HG03064 (cell line): Measurements from ENCODE around the gene COMT.
"Not testable (repeated sequence)": the region's sequence is repeated elsewhere in the genome, so short reads cannot be mapped to it uniquely, and the experiment has no call there.

Experiments
- ATAC-seq: cut with Tn5 transposase; IDR thresholded peaks from one replicate; pipeline ENCODE4 v1.9.1; 2021; ENCODE audit warnings: low read depth; ENCODE audit not compliant: unreplicated experiment

COMT gene

GRCh38 chr22:19906864-19907263 is 34.7 kb upstream of the COMT start:
- ATAC-seq, result not testable (repeated sequence)

GRCh38 chr22:19907902-19908301 is 33.7 kb upstream of the COMT start:
- ATAC-seq, result not testable (repeated sequence)

DNA sequence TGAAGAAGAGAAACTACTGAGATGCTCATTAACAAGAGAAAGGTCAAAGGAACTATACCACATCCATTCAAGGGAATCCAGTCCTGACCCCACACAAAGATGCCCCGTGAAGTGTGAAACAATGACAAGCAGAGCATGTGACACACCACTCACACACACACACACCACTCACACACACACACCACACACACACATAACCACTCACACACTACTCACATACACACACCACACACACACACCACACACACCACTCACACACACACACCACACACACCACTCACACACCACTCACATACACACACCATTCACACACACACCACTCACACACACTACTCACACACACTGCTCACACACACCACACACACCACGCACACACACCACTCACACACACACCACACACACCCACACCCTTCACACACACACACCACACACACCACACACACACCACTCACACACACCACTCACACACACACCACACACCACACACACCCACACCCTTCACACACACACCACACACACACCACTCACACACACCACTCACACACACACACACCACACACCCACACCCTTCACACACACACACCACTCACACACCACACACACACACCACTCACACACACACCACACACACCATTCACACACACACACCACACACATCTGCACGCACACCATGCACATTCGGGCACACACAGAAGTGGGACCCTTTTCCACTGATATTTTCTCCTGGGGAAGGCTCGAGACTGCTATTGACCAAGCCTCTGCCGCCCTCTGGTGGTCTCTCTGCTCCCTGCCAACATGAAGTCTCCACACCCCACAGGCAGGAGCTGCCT is 32.0 kb upstream of the COMT start:
- no peak for ATAC-seq

GRCh38 chr22:19910180-19910744 is 31.3 kb upstream of the COMT start:
- ATAC-seq, result no peak

- no peak for ATAC-seq
Measured at GRCh38 chr22:19911540-19912270, 29.9 kb upstream of the COMT start.

GRCh38 chr22:19912271-19912999 is 29.1 kb upstream of the COMT start:
- ATAC-seq, result no peak

- no peak for ATAC-seq
Measured at GRCh38 chr22:19913337-19913936, 28.1 kb upstream of the COMT start.

DNA sequence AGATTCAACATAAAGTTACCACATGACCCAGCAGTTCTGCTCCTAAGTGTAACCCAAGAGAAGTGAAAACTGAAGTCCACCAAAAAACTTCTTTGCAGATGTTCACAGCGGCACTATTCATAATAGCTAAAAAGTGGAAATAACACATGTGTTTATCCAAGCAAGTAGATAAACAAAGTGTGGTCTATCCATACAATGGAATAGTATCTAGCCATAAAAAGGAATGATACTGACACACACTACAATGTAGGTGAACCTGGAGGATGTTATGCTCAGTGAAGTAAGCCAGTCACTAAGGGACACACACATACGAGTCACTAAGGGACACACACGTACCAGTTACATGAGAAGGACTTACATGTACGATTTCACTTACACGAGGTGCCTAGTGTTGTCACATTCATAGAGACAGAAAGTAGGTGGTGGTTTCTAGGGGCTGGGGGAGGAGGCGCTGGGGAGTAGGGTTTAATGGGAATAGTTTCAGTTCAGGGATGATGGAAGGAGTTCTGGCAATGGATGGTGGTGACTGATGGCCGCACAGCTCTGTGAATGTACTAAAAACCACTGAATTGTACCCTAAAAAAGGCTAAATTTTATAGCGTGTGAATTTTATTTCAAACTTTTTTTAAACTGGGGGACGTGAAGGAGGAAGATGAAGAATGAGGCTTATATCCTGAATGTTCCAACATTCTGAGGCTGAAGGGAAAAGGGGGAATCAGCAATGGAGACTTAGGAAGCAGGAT is 27.2 kb upstream of the COMT start:
- no peak for ATAC-seq

DNA sequence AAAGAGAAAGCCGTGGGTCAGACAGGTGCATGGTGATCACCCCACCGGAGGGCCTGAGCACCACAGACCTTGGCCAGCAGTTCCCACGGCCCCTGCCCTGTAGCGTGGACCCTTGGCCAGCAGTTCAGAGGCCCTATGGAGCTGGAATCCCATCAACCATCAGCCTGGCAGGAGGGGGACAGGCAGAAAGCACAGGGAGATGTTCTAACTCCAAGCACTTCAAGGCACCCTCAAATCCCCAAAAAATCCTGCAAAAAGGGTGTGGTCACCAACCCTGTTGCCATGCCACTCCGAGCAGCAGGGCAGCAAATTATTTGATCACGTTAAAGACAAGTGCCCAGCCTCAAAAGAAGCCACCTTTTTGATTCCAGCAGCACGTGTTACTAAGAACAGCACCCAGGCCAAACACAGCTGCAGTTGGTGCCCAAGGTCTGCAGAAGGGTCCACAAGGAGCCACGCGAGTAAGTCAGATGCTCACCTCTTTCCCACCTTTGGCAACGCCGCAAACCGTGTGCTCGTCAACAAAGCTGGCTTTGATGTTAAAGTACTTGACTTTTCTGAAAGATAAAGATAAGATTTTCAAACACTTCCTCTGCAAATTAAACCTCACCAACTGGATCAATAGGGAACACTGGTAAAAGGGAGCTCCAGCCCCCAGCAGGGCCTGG is 26.2 kb upstream of the COMT start:
- ATAC-seq, result no peak

DNA sequence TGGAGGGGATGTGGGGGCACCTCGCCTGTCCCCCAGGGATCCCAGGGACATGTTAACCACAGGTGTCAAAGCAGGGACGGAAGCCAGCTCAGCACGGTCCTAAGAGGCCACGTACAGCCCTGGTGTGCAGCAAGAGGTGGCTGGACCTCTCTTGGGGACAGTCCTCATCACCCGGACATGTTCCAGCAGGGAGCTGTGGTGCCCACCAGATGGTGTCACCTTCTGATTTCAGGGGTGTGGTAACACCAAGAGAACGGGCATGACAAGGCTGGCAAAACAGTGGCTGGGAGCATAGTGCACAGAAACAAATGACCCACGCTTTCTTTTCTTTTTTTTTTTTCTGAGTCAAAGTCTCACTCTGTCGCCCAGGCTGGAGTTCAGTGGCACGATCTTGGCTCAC is 25.6 kb upstream of the COMT start:
- no peak for ATAC-seq

DNA sequence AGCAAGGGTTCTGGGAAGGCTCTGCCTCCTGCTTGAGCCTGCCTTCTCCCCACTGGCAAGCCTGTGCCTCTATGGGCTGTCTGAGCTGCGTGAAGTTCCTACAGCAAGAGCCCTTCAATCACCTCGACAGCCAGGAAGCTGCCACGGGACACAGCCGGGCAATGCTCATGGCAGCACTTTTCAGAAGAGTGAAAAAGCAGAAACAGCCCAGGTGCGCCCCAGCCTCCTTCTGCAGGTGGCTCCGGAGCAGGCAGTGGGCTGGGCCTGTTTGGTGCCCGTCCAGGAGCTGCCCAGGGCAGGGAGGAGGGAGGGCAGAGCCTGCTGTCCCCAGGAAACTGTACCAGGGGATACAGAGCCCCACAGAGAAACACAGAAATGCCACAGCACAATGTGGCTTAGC is 24.6 kb upstream of the COMT start:
- no peak for ATAC-seq

- ATAC-seq, result no peak
Measured at GRCh38 chr22:19917389-19918138, 24.0 kb upstream of the COMT start.

DNA sequence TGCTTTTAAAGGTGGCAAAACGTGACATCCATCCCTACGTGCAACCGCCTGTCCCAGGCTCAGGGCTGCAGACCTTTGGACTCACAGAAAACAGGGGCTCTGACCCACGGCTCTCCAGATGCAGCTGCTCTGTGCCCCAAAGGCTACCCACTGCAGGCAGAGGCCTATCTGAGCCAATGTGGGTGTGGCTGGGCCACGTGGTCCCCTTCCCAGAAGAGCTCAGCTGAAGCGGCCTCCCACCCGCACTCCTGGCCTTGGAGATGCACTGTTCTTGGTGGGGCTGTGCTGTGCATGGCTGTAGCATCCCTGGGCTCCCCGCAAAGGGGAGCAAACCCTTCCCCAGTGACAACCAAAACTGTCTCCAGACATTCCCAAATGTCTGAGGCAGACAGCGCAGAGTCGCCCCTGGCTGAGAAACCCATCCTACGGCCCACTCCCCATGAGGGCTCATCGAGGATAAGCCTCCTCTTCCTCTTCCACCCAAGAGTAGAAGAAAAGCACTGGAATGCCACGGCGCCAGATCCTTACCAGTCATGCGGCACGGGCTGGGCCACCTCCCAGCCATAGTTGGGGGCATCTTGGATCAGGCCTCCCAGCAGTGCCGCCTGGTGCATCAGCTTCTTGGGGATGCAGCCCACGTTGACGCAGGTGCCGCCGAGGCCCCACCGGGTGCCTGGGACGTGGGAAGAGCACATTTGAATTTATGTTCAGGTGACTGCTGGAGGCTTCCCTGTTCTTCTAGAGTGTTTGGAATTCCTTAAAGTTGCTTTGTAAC is 23.1 kb upstream of the COMT start:
- ATAC-seq, result no peak

GRCh38 chr22:19919701-19920363 is 21.7 kb upstream of the COMT start:
- no peak for ATAC-seq

DNA sequence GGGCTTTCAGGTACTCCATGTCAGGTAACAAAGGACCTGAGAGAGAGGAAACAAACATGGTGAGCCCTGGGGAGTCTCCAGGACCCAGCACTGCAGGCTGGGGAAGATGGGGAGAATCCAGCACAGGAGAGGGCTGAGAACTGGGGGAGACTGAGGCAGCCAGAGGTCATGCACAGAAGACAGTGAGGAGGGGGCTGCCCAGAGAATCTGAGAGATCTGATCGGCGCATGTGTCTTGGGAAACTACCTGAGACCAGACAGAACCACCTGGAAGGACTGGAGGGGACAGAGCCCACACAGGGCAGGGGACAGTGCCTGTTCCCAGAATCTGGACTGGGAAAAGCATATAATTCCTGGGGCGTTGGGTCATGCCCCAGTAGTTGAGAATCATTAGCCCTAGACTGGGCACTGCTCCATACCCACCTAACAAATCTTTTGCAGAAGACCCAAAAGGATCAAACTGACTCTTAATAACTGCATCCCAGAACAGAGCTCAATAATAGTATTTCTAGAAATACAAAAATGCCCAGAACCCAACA is 20.0 kb upstream of the COMT start:
- no peak for ATAC-seq

- no peak for ATAC-seq
Measured at GRCh38 chr22:19923914-19924513, 17.6 kb upstream of the COMT start.

GRCh38 chr22:19926028-19926427 is 15.5 kb upstream of the COMT start:
- ATAC-seq, result not testable (repeated sequence)
